ENCODE measurements around the gene PI16.

The PI16 gene

GRCh38 chr6:36977470-36977941 lies 23.0 kb downstream of the PI16 start:
- DNase-seq, result no peak

- DNase-seq, result no peak
Measured at GRCh38 chr6:36978421-36979346, 24.1 kb downstream of the PI16 start.

- DNase-seq, result peak; percentile 56
Measured at GRCh38 chr6:36979347-36979742, 24.8 kb downstream of the PI16 start.

- no peak for DNase-seq
Measured at GRCh38 chr6:36980129-36980528, 25.6 kb downstream of the PI16 start.

- DNase-seq, result peak; percentile 49
Measured at GRCh38 chr6:36980876-36981619, 26.5 kb downstream of the PI16 start.

- DNase-seq, result no peak
Measured at GRCh38 chr6:36983538-36983937, 29.0 kb downstream of the PI16 start.

GRCh38 chr6:36984581-36985416 lies 30.3 kb downstream of the PI16 start:
- DNase-seq, result peak; percentile 40

GRCh38 chr6:36985417-36985807 lies 30.9 kb downstream of the PI16 start:
- DNase-seq, result no peak

- peak; percentile 74 for DNase-seq
Measured at GRCh38 chr6:36985808-36986703, 31.5 kb downstream of the PI16 start, which contains the start of gene MTCH1. MTCH1 (minus strand) TSS chr6:36986196; CDS start chr6:36986173, 23 bp downstream.

- DNase-seq, result no peak
Measured at GRCh38 chr6:36986704-36987047, 32.1 kb downstream of the PI16 start.

- DNase-seq, result no peak
Measured at GRCh38 chr6:36989264-36989663, 34.7 kb downstream of the PI16 start.

GRCh38 chr6:36990401-36990800 lies 35.9 kb downstream of the PI16 start:
- peak; percentile 21 for DNase-seq

GRCh38 chr6:36997811-36998722 lies 43.5 kb downstream of the PI16 start:
- peak; percentile 79 for DNase-seq

GRCh38 chr6:36998723-36999038 lies 44.1 kb downstream of the PI16 start:
- DNase-seq, result no peak

- DNase-seq, result peak; percentile 91
Measured at GRCh38 chr6:36999061-36999750, 44.7 kb downstream of the PI16 start.

- peak; percentile 90 for DNase-seq
Measured at GRCh38 chr6:36999751-37000125, 45.2 kb downstream of the PI16 start.

- peak; percentile 79 for DNase-seq
Measured at GRCh38 chr6:37004044-37004980, 49.8 kb downstream of the PI16 start.

GRCh38 chr6:37005061-37005810 lies 50.7 kb downstream of the PI16 start, which contains the start of gene FGD2:
FGD2 (plus strand) TSS chr6:37005655; CDS start chr6:37005818, 163 bp downstream.
- DNase-seq, result peak; percentile 31

Data from DMS79 treated with DMSO at 0.1 percent for 48 hours (cell line).